Immature natural killer cell (primary cell): Measurements from ENCODE around the gene CDAN1. TPM values are rescaled to one million over a fixed set of nuclear protein-coding genes. Genes with fewer than 3 reads are reported as not detected.
"Not testable (repeated sequence)": the region's sequence is repeated elsewhere in the genome, so short reads cannot be mapped to it uniquely, and the experiment has no call there.

Experiments used
- DNase-seq, 3 donors: peaks; one replicate each; pipeline ENCODE4 v3.0.0; 2022; ENCODE audit warnings: mixed read lengths in 1 of 3
- H3K27ac Mint-ChIP-seq, 6 donors: one replicate each; pipeline ENCODE4 v1.8.0; 2020; ENCODE audit warnings: mixed read lengths in 6 of 6, mild to moderate bottlenecking in 5 of 6, inconsistent platforms in 4 of 6, moderate library complexity in 3 of 6
- H3K27me3 Mint-ChIP-seq, 3 donors: one replicate each; pipeline ENCODE4 v1.8.0; 2020 to 2021; ENCODE audit warnings: low read depth in 3 of 3, mild to moderate bottlenecking in 3 of 3, mixed read lengths in 3 of 3, moderate library complexity in 3 of 3, inconsistent platforms in 1 of 3
- H3K36me3 Mint-ChIP-seq, 3 donors: one replicate each; pipeline ENCODE4 v1.8.0; 2020; ENCODE audit warnings: mixed read lengths in 3 of 3, inconsistent platforms in 2 of 3, mild to moderate bottlenecking in 2 of 3
- H3K4me1 Mint-ChIP-seq, 2 donors: one replicate each; pipeline ENCODE4 v1.8.0; 2020; ENCODE audit warnings: inconsistent platforms in 2 of 2, mild to moderate bottlenecking in 2 of 2, mixed read lengths in 2 of 2, moderate library complexity in 1 of 2
- H3K4me3 Mint-ChIP-seq, 5 donors: one replicate each; pipeline ENCODE4 v1.8.0; 2020; ENCODE audit warnings: mild to moderate bottlenecking in 5 of 5, mixed read lengths in 5 of 5, inconsistent platforms in 3 of 5, moderate library complexity in 3 of 5
- H3K9me3 Mint-ChIP-seq, 6 donors: one replicate each; pipeline ENCODE4 v1.8.0; 2020; ENCODE audit warnings: mild to moderate bottlenecking in 6 of 6, mixed read lengths in 6 of 6, inconsistent platforms in 4 of 6, moderate library complexity in 3 of 6
- polyA plus RNA-seq, 3 donors: library from polyadenylated mRNA; unstranded; fragments of 300-500 nt; fragmentation: Illumina TruSeq; gene quantifications; one replicate each; pipeline ENCODE4 v1.2.3, GENCODE V29; 2021

The CDAN1 gene
- polyA plus RNA-seq, 3 donors from 2014 or later = 3.9 to 8.2 (median 4.3) TPM

DNA sequence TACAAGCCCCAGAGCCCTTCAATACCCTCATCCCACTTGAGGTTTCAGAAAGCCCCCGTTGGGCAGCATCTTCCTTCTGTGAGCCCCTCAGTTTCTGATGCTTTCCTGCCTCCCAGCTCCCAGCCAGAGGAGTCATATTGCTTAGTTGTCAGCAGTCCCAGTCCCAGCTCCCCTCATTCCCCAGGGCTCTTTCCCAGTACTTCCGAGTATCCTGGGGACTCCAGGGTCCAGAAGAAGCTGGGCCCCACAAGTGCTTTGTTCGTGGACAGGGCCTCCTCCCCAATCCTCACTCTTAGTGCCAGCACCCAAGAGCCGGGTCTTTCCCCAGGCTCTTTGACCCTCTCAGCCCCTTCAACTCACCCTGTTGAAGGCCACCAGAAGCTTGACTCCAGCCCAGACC, 43.9 kb downstream of the CDAN1 start:
- Mint-ChIP-seq H3K27ac (no peak overlapping the region), H3K9me3 (no peaks in the 10 kb centered on the region), H3K4me3 (no peak overlapping the region), H3K4me1 (peaks cover 18 to 25% of the 10 kb centered on the region in 2 donors), H3K27me3 (peaks cover 0 to 2% (median 0%) of the 10 kb centered on the region in 3 donors), H3K36me3 (peaks cover 10 to 15% (median 10%) of the 10 kb centered on the region in 3 donors)
- no peak for DNase-seq

DNA sequence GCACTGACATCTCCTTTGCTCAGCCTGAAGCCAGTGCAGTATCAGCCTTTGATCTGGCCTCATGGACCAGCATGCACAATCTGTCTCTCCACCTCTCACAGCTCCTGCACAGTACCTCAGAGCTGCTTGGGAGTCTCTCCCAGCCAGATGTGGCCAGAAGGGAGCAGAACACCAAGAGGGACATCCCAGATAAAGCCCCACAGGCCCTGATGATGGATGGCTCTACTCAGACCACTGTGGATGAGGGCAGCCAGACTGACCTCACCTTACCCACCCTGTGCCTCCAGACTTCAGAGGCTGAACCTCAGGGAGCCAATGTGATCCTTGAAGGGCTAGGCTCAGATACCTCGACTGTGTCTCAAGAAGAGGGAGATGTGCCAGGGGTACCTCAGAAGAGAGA, 44.4 kb downstream of the CDAN1 start:
- Mint-ChIP-seq H3K27ac (no peak overlapping the region), H3K4me1 (peaks cover 18 to 25% of the 10 kb centered on the region in 2 donors), H3K36me3 (peaks cover 10 to 15% (median 12%) of the 10 kb centered on the region in 3 donors), H3K27me3 (peaks cover 0 to 2% (median 0%) of the 10 kb centered on the region in 3 donors), H3K9me3 (no peaks in the 10 kb centered on the region), H3K4me3 (no peak overlapping the region)
- DNase-seq = no peak

GRCh38 chr15:42691770-42692169, 45.2 kb downstream of the CDAN1 start:
- H3K9me3 Mint-ChIP-seq = no peaks in the 10 kb centered on the region
- peaks cover 0 to 2% (median 0%) of the 10 kb centered on the region in 3 donors for H3K27me3 Mint-ChIP-seq
- peak overlapping the region in 1 of 5 donors; percentile 20 for H3K4me3 Mint-ChIP-seq
- DNase-seq = no peak
- peaks cover 18 to 25% of the 10 kb centered on the region in 2 donors for H3K4me1 Mint-ChIP-seq
- H3K36me3 Mint-ChIP-seq = peaks cover 10 to 21% (median 12%) of the 10 kb centered on the region in 3 donors
- peak overlapping the region; percentile 61 to 90 (median 80) for H3K27ac Mint-ChIP-seq

GRCh38 chr15:42691308-42691707, 45.6 kb downstream of the CDAN1 start:
- peaks cover 6 to 19% (median 9%) of the 10 kb centered on the region in 3 donors for H3K36me3 Mint-ChIP-seq
- H3K27ac Mint-ChIP-seq = peak overlapping the region; percentile 61 to 90 (median 80)
- no peaks in the 10 kb centered on the region for H3K9me3 Mint-ChIP-seq
- peaks cover 0 to 2% (median 0%) of the 10 kb centered on the region in 3 donors for H3K27me3 Mint-ChIP-seq
- peaks cover 18 to 25% of the 10 kb centered on the region in 2 donors for H3K4me1 Mint-ChIP-seq
- DNase-seq = peak in 2 of 3 donors; percentile 14 to 18
- peak overlapping the region in 4 of 5 donors; percentile 20 to 56 (median 36) for H3K4me3 Mint-ChIP-seq

GRCh38 chr15:42688301-42688700, 48.6 kb downstream of the CDAN1 start:
- Mint-ChIP-seq H3K4me3 (no peak overlapping the region), H3K4me1 (peaks cover 18 to 25% of the 10 kb centered on the region in 2 donors), H3K27me3 (peaks cover 0 to 2% (median 2%) of the 10 kb centered on the region in 3 donors), H3K27ac (no peak overlapping the region), H3K9me3 (no peaks in the 10 kb centered on the region), H3K36me3 (peaks cover 12 to 24% (median 14%) of the 10 kb centered on the region in 3 donors)
- DNase-seq = no peak

DNA sequence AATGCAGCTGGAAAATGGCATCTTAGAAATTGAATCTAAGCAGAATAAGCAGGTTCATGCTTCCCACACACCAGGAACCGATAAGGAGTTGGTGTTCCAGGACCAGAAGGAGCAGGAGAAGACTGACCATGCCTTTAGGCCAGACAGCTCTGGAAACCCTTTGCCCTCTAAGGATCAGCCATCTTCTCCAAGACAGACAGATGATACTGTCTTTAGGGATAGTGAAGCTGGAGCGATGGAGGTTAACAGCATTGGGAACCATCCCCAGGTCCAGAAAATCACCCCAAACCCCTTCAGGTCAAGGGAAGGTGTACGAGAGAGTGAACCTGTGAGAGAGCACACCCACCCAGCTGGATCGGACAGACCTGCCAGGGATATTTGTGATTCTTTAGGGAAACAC, 49.2 kb downstream of the CDAN1 start:
- Mint-ChIP-seq H3K9me3 (no peaks in the 10 kb centered on the region), H3K27ac (peak overlapping the region in 1 of 6 donors; percentile 50), H3K4me1 (peaks cover 18 to 25% of the 10 kb centered on the region in 2 donors), H3K36me3 (peaks cover 16 to 28% (median 18%) of the 10 kb centered on the region in 3 donors), H3K27me3 (peaks cover 0 to 2% (median 2%) of the 10 kb centered on the region in 3 donors), H3K4me3 (no peak overlapping the region)
- no peak for DNase-seq

DNA sequence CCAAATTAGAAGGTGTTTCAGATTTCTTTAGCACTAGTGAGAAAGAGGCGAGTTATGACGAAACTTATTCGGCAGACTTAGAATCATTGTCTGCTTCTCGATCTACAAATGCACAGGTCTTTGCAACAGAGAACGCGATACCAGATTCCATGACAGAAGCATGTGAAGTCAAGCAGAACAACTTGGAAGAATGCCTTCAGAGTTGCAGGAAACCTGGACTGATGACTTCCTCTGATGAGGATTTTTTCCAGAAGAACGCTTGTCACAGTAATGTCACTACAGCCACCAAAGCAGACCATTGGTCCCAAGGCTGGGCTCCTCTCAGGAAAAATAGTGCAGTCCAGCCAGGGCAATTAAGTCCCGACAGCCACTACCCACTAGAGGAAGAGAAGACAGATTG, 50.6 kb downstream of the CDAN1 start:
- Mint-ChIP-seq H3K27me3 (peaks cover 0 to 2% (median 2%) of the 10 kb centered on the region in 3 donors), H3K4me1 (peaks cover 11 to 19% of the 10 kb centered on the region in 2 donors), H3K27ac (no peak overlapping the region), H3K9me3 (no peaks in the 10 kb centered on the region), H3K4me3 (no peak overlapping the region), H3K36me3 (peaks cover 19 to 33% (median 26%) of the 10 kb centered on the region in 3 donors)
- no peak for DNase-seq

GRCh38 chr15:42681119-42681518, 55.8 kb downstream of the CDAN1 start:
- Mint-ChIP-seq H3K27me3 (peaks cover 0 to 2% (median 0%) of the 10 kb centered on the region in 3 donors), H3K4me1 (no peaks in the 10 kb centered on the region), H3K9me3 (no peaks in the 10 kb centered on the region), H3K27ac (peak overlapping the region in 1 of 6 donors; percentile 58), H3K4me3 (no peak overlapping the region), H3K36me3 (peaks cover 20 to 60% (median 21%) of the 10 kb centered on the region in 3 donors)
- no peak for DNase-seq

DNA sequence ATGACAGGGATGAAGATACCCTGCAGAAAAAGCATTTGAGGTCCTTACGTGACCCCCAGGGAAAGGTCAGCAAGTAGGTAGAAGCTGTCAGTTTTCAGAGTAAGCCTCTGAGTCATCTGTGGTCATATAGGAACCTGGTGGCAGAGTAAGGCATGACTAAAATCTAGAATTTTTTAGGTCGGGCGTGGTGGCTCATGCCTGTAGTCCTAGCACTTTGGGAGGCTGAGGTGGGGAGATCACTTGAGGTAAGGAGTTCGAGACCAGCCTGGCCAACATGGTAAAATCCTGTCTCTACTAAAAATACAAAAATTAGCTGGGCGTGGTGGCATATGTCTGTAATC, 56.8 kb downstream of the CDAN1 start:
- H3K9me3 Mint-ChIP-seq, H3K4me1 Mint-ChIP-seq, DNase-seq, H3K27me3 Mint-ChIP-seq, H3K4me3 Mint-ChIP-seq, H3K27ac Mint-ChIP-seq: not testable (repeated sequence)
- peaks cover 23 to 68% (median 25%) of the 10 kb centered on the region in 3 donors for H3K36me3 Mint-ChIP-seq

DNA sequence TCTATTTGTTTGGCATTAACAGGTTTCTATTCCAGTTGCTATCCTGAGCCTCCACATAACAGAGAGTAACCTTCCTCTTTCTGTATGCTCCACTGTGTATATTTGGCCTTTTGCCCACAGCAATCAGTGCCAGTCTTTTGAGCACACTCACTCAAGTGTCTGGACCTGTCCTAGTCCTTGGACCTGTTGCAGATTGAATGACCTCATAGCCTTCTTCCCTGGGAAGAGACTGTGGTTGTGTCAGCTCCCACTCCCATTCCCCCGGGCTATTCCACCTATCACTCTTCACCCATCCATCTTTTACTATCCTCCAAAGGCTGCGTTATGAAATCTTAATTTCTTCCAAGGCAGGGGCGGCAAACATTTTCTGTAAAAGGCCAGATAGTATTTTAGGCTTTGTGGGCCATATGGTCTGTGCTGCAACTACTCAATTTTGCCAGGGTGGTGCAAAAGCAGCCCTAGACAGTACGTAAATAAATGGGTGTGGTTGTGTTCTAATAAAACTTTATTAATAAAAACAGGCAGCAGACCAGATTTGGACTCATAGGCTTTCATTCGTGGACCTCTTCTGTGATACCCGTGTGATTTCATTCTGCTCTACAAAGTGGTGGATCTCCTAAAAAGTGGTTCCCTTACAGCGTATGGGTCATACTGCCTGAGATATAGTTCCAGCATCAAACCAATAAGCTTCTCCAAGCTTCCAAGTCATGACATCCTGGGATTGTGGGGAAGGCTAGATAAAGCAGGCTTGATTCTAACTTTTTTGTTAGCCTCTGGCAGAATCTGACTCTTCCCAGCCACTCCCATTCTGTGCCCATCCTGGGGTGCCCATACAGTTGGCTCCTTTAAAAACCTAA, 57.4 kb downstream of the CDAN1 start:
- peak overlapping the region in 1 of 6 donors; percentile 7 for H3K27ac Mint-ChIP-seq
- H3K4me1 Mint-ChIP-seq = no peaks in the 10 kb centered on the region
- no peak for DNase-seq
- no peak overlapping the region for H3K4me3 Mint-ChIP-seq
- H3K27me3 Mint-ChIP-seq = no peaks in the 10 kb centered on the region
- peaks cover 23 to 67% (median 27%) of the 10 kb centered on the region in 3 donors for H3K36me3 Mint-ChIP-seq
- H3K9me3 Mint-ChIP-seq = no peaks in the 10 kb centered on the region

DNA sequence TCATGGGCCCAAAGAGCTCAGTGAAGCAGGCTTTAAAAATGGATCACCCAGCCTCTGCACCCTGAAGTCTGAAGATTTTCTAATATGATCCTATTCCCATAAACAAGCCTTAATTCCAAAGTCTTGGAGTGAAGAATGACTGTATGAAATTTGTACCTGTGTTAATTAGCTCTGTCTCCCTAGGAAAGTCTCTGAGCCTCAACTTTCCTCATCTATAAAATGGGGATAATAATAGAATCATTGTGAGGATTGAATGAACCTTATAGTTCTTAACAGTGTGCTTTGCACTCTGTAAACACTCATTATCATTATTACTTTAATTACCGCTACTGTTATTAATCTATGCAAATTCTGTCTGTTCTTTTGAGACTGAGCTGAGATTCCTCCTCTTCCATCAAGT, 61.9 kb downstream of the CDAN1 start:
- H3K4me3 Mint-ChIP-seq = no peak overlapping the region
- H3K36me3 Mint-ChIP-seq = peaks cover 11 to 51% (median 32%) of the 10 kb centered on the region in 3 donors
- no peaks in the 10 kb centered on the region for H3K27me3 Mint-ChIP-seq
- H3K9me3 Mint-ChIP-seq = no peaks in the 10 kb centered on the region
- peak overlapping the region in 1 of 6 donors; percentile 73 for H3K27ac Mint-ChIP-seq
- no peaks in the 10 kb centered on the region for H3K4me1 Mint-ChIP-seq
- no peak for DNase-seq

GRCh38 chr15:42674472-42674871, 62.5 kb downstream of the CDAN1 start:
- Mint-ChIP-seq H3K4me3 (no peak overlapping the region), H3K9me3 (no peaks in the 10 kb centered on the region), H3K27ac (no peak overlapping the region), H3K36me3 (peaks cover 11 to 49% (median 34%) of the 10 kb centered on the region in 3 donors), H3K27me3 (no peaks in the 10 kb centered on the region), H3K4me1 (no peaks in the 10 kb centered on the region)
- no peak for DNase-seq
